ENCODE data around the gene GRID1.

- TF ChIP-seq POLR2AphosphoS5 (IDR thresholded peaks at IDR 0.05; ENCODE audit: control insufficient read depth, insufficient read depth, low read depth, low read length) (no peak), NR2C2 (CRISPR knock-in tag; IDR thresholded peaks at IDR 0.05) (no peak), NR2C2 (tag; IDR thresholded peaks at IDR 0.05) (no peak), MAX (CRISPR knock-in tag; IDR thresholded peaks at IDR 0.05) (no peak), NR0B1 (IDR thresholded peaks at IDR 0.05; ENCODE audit: partially characterized antibody) (no peak), NFYB (IDR thresholded peaks at IDR 0.05; ENCODE audit: extremely low read depth, insufficient read length) (no peak), IRF2 (CRISPR knock-in tag; IDR thresholded peaks at IDR 0.05) (no peak), MNT (conservative IDR thresholded peaks at IDR 0.05) (no peak), PHF20 (IDR thresholded peaks at IDR 0.05; ENCODE audit: partially characterized antibody) (no peak), THAP12 (CRISPR knock-in tag; IDR thresholded peaks at IDR 0.05) (no peak), ARID4B (CRISPR knock-in tag; IDR thresholded peaks at IDR 0.05) (no peak), TCF7L2 (IDR thresholded peaks at IDR 0.05; ENCODE audit: low read depth, low read length) (no peak)
Measured at GRCh38 chr10:85674851-85675250, 691.7 kb downstream of the GRID1 start.
